GM21737 (cell line): ENCODE measurements around the gene ASTN2.

Experiments
- ATAC-seq: cut with Tn5 transposase; IDR thresholded peaks from one replicate; pipeline ENCODE4 v1.9.1; 2021; ENCODE audit warnings: mild to moderate bottlenecking, moderate library complexity; ENCODE audit not compliant: unreplicated experiment

The ASTN2 gene

DNA sequence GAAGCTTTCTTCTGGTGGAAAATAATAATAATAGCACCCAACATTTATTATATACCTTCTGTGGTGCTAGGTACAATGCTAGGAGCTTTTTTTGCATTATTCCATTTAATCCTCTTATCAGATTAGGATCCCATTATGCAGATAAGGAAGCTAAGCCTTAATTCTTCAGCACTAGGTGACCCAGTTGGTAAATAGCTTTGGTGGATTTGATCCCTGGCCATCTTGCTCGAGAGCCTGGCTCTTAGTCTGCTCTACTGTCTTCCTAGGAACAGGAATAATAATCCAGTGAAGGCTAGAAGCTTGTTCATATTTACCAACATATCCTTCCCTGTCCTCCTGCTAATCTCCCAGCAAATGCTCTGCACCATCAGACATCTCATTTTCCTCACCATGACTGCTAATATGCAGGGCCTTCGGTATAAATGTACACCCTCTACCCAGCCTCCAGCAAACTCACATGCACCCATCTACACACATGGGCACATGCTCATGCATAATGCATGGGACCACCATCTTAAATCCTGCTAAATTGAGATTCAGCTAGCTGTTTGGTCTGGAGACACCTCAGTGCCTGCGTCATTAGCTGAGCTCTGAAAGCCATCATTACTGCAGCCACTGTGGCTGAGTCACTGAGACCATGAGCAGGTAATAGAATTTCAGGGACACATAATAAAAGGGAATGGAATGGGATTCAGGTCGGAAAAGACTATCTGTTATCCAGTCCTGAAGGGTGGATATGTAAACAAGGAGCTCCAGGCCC is 640.3 kb downstream of the ASTN2 start:
- ATAC-seq, result no peak

DNA sequence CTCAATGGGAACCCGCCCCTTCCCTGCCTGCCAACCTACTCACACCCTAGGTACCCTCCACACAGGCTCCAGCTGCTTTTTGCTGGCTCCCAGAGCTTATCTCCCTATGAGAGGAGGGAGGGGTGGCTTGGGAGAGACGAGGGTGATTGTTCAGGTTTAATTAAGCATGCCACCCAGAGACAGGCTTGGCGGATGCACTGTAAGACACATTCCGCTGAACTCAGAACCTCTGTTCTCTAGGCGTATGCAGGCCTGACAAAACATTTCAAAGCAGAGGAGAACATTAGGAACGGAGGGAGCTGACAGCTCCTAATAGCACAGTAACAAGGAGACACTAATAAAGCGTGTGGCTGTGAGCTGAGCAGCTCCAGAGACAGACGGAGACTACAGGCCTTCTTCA is 647.6 kb downstream of the ASTN2 start:
- no peak for ATAC-seq

- no peak for ATAC-seq
Measured at GRCh38 chr9:116765011-116765410, 649.8 kb downstream of the ASTN2 start.

GRCh38 chr9:116763770-116764169 is 651.1 kb downstream of the ASTN2 start:
- no peak for ATAC-seq

- ATAC-seq, result no peak
Measured at GRCh38 chr9:116760636-116761035, 654.2 kb downstream of the ASTN2 start.

DNA sequence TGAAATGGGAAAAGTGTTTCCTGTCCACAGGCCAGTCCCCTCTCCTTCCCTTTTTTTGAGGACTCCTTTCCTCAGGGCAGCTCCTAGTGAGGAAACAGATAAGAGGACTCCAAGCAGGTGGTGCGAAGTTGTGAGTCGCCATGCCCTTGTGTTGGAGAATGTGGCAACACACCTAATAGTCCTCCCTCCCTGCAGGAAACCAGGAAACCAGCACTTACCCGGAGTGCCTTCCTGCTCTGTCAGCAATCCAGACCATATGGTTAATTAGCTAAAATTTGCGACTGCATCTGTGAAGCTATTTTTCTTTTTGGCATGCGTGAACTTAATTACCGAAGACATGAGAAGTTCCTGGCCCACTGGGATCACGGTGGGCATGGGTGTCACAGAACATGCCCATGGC is 657.8 kb downstream of the ASTN2 start:
- no peak for ATAC-seq

GRCh38 chr9:116753389-116753788 is 661.5 kb downstream of the ASTN2 start:
- no peak for ATAC-seq

DNA sequence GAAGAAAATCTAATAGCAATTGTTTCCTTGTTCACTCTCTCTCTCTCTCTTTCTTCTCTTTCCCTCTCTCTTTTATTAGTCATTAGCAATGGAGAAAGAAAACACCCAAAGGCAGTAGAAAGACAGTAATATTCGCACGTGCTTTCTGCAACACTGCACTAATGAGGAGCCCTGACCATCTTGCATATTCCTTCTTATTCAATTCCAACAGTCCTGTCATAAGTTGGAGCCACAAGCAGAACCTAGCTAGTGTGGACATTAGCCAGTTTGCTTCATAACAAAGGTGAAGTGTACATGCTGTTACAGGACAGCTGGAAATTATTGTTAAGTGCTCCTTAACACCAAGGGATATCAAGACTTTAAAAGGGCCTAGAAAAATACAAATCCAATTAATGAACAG is 664.3 kb downstream of the ASTN2 start:
- ATAC-seq, result no peak

DNA sequence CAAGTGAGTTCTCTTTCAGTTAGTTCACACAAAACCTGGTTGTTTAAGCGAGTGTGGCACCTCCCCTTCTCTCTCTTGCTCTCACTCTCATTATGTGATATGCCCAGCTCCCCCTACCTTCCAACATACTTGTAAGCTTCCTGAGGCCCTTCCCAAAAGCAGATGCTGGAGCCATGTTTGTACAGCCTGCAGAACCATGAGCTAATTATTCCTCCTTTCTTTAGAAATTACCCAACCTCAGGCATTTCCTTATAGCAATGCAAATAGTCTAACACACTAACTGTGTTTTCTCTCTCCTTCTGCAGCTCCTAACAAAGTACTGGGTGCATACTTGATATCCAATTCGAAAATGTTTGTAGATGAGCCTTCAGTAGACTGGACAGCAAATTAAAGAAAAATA is 665.1 kb downstream of the ASTN2 start:
- no peak for ATAC-seq

- no peak for ATAC-seq
Measured at GRCh38 chr9:116749176-116749575, 665.7 kb downstream of the ASTN2 start.

DNA sequence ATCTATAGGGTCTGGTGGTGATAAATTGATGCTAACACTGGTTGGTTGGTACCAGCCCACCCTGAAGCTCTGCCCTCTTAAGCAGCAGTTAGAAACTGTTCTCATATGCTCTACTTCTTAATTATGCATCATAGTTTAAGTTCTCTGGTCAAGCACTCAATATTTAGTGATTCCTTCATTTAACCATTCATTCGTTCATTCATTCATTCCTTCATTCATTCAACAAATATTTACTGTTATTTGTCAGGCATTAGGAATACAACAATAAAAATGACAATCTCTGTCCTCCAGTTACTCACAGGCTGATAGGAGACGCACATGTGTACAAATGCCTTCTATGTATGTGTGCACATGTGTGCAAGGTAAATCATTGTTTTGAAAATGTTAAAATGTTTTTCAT is 673.1 kb downstream of the ASTN2 start:
- no peak for ATAC-seq

- no peak for ATAC-seq
Measured at GRCh38 chr9:116741086-116741740, 673.6 kb downstream of the ASTN2 start.

DNA sequence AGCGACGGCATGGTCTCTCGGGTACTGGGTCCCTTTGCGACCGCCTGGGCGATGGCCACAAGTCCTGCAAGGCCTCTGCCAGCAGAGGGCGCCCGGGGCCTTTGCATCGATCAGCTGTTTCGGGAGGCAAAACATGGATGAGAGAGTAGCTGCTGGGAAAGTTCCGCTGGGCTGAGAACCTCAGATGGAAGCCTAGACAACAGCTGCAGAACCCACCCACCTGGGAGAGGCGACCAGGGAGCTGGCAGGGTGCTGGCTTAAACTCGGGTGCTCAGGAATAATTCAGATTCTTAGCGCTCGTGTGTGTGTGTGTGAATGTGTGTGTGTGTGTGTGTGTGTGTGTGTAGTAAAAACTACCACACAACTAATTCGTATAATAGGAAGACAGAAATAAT is 677.7 kb downstream of the ASTN2 start:
- no peak for ATAC-seq

DNA sequence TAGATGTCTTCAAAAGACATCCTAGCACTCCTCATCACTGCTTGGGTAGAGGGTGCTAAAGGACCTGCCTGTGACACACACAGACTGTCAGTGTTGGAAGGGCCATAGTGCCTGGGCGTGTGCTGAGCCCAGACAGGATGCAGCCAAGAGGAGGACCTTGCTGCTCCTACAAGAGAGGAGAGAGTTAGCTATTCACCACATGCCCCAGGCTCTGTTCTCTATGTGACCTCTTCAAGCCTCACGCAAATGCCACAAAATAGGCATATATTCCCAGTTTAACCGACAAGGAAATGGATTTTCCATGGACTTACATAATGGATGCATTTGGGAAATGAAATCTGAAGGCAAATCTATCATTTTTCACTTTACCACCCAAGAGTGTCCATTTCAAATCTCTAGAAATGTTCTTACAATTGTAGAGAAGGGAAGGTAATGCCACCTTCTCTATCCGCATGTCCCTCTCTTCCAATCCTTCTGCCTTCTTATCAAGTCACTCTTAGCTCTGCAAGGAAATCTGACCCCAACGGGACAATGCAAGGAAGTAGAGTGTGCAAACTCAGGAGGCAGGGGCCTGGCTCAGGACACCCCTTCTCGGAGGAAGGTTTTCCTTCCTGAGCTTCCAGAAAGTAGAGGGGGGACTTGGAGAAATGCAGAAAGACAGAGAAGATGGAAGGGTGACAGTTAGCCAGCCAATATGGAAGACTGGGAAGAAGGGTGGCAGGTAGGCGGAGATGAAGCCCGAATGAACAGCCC is 678.3 kb downstream of the ASTN2 start:
- ATAC-seq, result no peak

DNA sequence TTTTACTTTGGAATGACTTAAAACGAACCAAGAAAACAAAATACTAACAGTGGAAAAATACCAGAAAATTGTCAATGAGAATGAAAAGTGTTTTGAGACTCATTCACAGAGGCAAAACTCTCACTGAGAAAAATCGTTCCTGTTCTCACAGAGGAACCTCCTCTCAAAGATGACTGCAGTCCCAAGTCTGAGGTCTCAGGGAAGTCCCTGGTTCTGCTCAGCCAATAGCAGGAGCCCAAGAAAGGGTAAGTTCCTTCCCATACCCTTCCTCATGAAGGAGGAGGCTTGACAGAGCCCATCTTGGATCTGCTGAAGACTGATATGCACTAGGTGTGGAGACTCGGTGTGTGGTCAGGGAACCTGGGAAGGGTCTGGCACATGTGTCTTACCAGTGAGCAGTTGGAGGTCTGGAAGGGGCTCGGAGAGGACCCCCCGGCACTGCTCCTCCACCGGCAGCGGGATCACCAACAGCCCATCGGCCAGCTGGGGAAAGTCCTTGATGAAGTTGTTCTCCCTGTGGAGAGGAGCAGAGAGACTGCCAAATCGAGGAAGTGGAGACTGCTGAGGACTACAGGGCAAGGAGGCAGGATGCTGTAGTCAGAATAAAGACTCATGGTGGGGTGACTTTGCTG is 681.7 kb downstream of the ASTN2 start:
- no peak for ATAC-seq

DNA sequence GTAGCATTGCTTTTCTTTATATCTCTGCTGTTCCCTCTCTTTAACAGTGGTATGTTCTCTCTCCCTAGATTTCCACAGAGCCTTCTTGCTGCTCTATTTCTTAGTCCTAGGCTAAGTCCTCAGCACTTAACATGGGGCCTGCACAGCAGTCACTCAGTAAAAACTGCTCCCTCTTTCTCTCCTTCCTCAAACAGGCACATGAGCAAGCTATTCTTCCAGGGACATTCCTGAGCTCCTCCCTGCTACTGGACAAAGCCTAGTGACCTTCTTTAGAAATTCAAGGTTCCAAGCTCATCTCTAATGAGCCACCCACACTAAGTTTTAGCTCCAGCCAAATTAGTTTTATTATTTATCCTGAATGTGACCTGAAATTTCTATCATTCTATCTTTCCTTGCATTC is 688.3 kb downstream of the ASTN2 start:
- no peak for ATAC-seq

- no peak for ATAC-seq
Measured at GRCh38 chr9:116724123-116724522, 690.7 kb downstream of the ASTN2 start.

DNA sequence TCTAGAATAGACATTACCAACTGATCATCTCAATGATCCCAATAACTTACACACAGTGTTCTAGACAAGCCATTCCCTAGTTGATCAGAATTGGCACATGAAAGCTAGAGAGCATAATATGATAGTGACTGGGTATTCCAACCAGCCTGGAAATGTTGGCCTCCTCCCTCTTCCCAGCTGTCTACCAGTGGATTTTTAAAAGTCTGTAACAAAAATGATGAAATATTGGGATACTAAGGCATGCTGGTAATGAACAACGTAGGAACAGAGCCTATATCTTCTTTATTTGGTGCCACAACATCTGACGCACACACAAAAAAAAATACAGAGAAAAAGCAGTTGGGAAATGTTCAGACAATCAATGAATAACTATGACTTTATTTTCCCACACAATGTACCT is 692.9 kb downstream of the ASTN2 start:
- no peak for ATAC-seq

DNA sequence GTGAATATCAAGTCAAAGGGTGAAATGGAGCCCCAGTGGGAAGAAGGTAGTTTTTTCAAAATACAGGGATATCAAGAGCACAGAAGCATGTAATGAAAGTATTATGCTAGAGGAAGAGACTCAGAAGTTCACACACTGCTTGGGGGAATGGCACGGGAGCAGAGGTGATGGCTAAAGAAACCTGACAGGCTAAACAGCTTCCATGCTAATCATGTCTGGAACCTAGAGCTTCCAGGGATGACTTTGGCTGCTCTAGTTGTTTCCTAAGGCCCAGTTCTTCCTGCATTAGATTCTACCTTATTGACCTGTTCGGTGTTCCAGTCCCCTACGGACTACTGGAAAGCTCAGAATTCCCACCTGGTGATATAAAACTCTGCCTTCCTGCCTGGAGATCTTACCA is 693.4 kb downstream of the ASTN2 start:
- ATAC-seq, result no peak

GRCh38 chr9:116720111-116720510 is 694.7 kb downstream of the ASTN2 start:
- no peak for ATAC-seq

DNA sequence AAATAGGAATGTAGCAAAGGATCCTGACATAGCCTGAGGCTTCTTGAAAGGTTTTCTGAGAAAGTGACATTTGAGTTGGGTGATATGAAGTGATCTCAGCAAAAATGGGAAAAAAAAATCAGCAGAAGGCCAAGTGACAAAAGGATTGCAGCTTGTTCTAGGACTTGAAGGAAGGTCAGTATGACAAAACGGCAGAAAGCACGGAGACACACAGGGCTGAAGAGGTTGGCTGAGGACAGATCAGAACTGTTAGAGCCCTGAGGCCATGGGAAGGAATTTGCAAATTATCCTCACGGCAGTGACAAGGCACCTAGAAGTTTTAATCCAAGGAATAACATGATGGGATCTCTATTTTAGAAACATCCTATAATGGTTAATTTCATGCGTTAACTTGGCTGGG is 696.7 kb downstream of the ASTN2 start:
- ATAC-seq, result no peak

GRCh38 chr9:116717150-116717549 is 697.7 kb downstream of the ASTN2 start:
- no peak for ATAC-seq
